ENCODE data around the gene BAZ1B.
A peak's percentile ranks its signal among the peaks of the same experiment; 100 is the strongest.

BAZ1B gene

GRCh38 chr7:73439410-73439704 lies 82.7 kb downstream of the BAZ1B start:
- TF ChIP-seq CTCF (IDR thresholded peaks at IDR 0.05) = no peak
- TF ChIP-seq ZFX (IDR thresholded peaks at IDR 0.05; ENCODE audit: borderline replicate concordance) = no peak
- H3K27ac ChIP-seq = peak overlapping the region; percentile 10; the same call in 1 of the 2 replicates

GRCh38 chr7:73438547-73439409 lies 83.3 kb downstream of the BAZ1B start:
- H3K27ac ChIP-seq = peak overlapping the region; percentile 10; the same call in 1 of the 2 replicates
- TF ChIP-seq CTCF (IDR thresholded peaks at IDR 0.05) = no peak
- TF ChIP-seq ZFX (IDR thresholded peaks at IDR 0.05; ENCODE audit: borderline replicate concordance) = no peak

GRCh38 chr7:73437621-73438416 lies 84.3 kb downstream of the BAZ1B start:
- H3K27ac ChIP-seq = 0 out of 2 replicates have a peak overlapping the region, but pooled peaks have one; percentile 10

GRCh38 chr7:73437091-73437490 lies 85.0 kb downstream of the BAZ1B start:
- TF ChIP-seq CTCF (IDR thresholded peaks at IDR 0.05) (no peak), ZFX (IDR thresholded peaks at IDR 0.05; ENCODE audit: borderline replicate concordance) (no peak)
- 0 out of 2 replicates have a peak overlapping the region, but pooled peaks have one; percentile 10 for H3K27ac ChIP-seq

More at GRCh38 chr7:73437621-73438416, 84.3 kb downstream of the BAZ1B start:
- TF ChIP-seq ZFX (IDR thresholded peaks at IDR 0.05; ENCODE audit: borderline replicate concordance) = no peak
- TF ChIP-seq CTCF (IDR thresholded peaks at IDR 0.05) = no peak

GRCh38 chr7:73436031-73436929 lies 85.8 kb downstream of the BAZ1B start:
- no peak overlapping the region for H3K27ac ChIP-seq
- TF ChIP-seq CTCF (IDR thresholded peaks at IDR 0.05) (peak; percentile 33), ZFX (IDR thresholded peaks at IDR 0.05; ENCODE audit: borderline replicate concordance) (no peak)

- TF ChIP-seq CTCF (IDR thresholded peaks at IDR 0.05) = no peak
- TF ChIP-seq ZFX (IDR thresholded peaks at IDR 0.05; ENCODE audit: borderline replicate concordance) = no peak
- H3K27ac ChIP-seq = no peak overlapping the region
These were observed 86.6 kb downstream of the BAZ1B start for GRCh38 chr7:73435471-73436009.
